Panc1 (cell line): ENCODE data around the gene DDX4. TPM values are rescaled to one million over a fixed set of nuclear protein-coding genes. Genes with fewer than 3 reads are reported as not detected.

Experiments
- ATAC-seq: fragments of 200-7000 bp; cut with Tn5 transposase; 2 replicates; pipeline ENCODE4 v1.9.1; 2020; ENCODE audit warnings: mild to moderate bottlenecking, moderate library complexity
- BruUV-seq: library from RNA; stranded (reverse); fragments of 400-500 nt; replicated peaks from 2 replicates; lab custom pipeline; 2021; lab: Mats Ljungman, UMichigan
- CTCF ChIA-PET: fragments of 300-600 bp; sonication (Branson Sonifier 250); formaldehyde crosslinking; loops from one replicate; lab custom pipeline; 2022; ENCODE audit warnings: antibody characterized with exemption; lab: Charles Lee
- POLR2A ChIA-PET: fragments of 300-600 bp; sonication (Branson Sonifier 250); formaldehyde crosslinking; loops from one replicate; lab custom pipeline; 2022; ENCODE audit warnings: antibody characterized with exemption; lab: Charles Lee
- DNase-seq: peaks from one replicate; pipeline ENCODE4 v3.0.0-alpha.2; 2010; ENCODE audit warnings: low read depth, low spot score
- H3K27ac ChIP-seq: 2 replicates; pipeline ENCODE4 v1.5.1; 2011; ENCODE audit warnings: mild to moderate bottlenecking, low read length, inconsistent platforms
- H3K27me3 ChIP-seq: fragments of 200-500 bp; sonication (Bioruptor generic); 2 replicates; pipeline ENCODE4 v1.6.0; 2014; ENCODE audit warnings: low read length, inconsistent platforms; ENCODE audit not compliant: control insufficient read depth, insufficient read depth
- H3K36me3 ChIP-seq: fragments of 200-500 bp; sonication (Bioruptor generic); 2 replicates; pipeline ENCODE4 v1.5.1; 2014; ENCODE audit warnings: inconsistent platforms, mild to moderate bottlenecking, low read length, moderate library complexity; ENCODE audit not compliant: control insufficient read depth, insufficient read depth
- H3K4me1 ChIP-seq: 2 replicates; pipeline ENCODE4 v1.5.1; 2011; ENCODE audit warnings: inconsistent platforms, mild to moderate bottlenecking, low read length, moderate library complexity; ENCODE audit not compliant: control insufficient read depth, insufficient read depth
- H3K4me3 ChIP-seq, 2 experiments: 2 replicates each; pipeline ENCODE4 v1.5.1; 2011 to 2012; ENCODE audit warnings: low read depth in 2 of 2, low read length in 2 of 2, mild to moderate bottlenecking in 2 of 2, inconsistent platforms in 1 of 2, moderate library complexity in 1 of 2
- H3K9me3 ChIP-seq: fragments of 200-500 bp; sonication (Bioruptor generic); 2 replicates; pipeline ENCODE4 v1.5.1; 2014; ENCODE audit warnings: low read depth, mild to moderate bottlenecking, inconsistent platforms, low read length, moderate library complexity; ENCODE audit not compliant: control insufficient read depth, insufficient read depth
- POLR2AphosphoS5 ChIP-seq: IDR thresholded peaks from 2 replicates; pipeline ENCODE4 v1.6.1; 2012; ENCODE audit warnings: mild to moderate bottlenecking, low read depth, low read length, moderate library complexity
- SIN3A ChIP-seq: IDR thresholded peaks from 2 replicates; pipeline ENCODE4 v1.6.1; 2012; ENCODE audit warnings: low read depth, mild to moderate bottlenecking, low read length, moderate library complexity, borderline replicate concordance; ENCODE audit not compliant: insufficient read depth
- TCF7L2 ChIP-seq: IDR thresholded peaks from 2 replicates; pipeline ENCODE4 v1.6.1; 2011; ENCODE audit warnings: mild to moderate bottlenecking, low read depth, low read length, inconsistent platforms
- in situ Hi-C: cut with HindIII; loops from 2 replicates; pipeline ENCODE4 v1.10.0; 2016; ENCODE audit warnings: low sequenced_read_pairs, low pct_unique_long_range_greater_than_20kb
- intact Hi-C: fragments of 100-400 bp; cut with micrococcal nuclease; formaldehyde crosslinking; loops from one replicate; pipeline ENCODE4 v1.10.0; 2022; ENCODE audit not compliant: unreplicated experiment
- total RNA-seq: library from RNA; stranded (reverse); gene quantifications from one replicate; pipeline ENCODE4 v1.2.1, GENCODE V29; 2021; ENCODE audit not compliant: unreplicated experiment
- TF ChIP-seq, protein P1 (sequence below), 2 experiments: IDR thresholded peaks; 2 replicates each; pipeline ENCODE4 v1.6.1; 2011 to 2012; ENCODE audit warnings: low read depth in 2 of 2, control low read depth in 1 of 2, low read length in 1 of 2, mild to moderate bottlenecking in 1 of 2, moderate library complexity in 1 of 2; ENCODE audit not compliant: insufficient read depth in 1 of 2
- TF ChIP-seq, protein P2 (sequence below): fragments of 450-650 bp; IDR thresholded peaks from 2 replicates; pipeline ENCODE4 v1.5.1; 2017; ENCODE audit warnings: mild to moderate bottlenecking

DDX4 gene
- total RNA-seq, 1 experiment from 2014 or later = not detected

DNA sequence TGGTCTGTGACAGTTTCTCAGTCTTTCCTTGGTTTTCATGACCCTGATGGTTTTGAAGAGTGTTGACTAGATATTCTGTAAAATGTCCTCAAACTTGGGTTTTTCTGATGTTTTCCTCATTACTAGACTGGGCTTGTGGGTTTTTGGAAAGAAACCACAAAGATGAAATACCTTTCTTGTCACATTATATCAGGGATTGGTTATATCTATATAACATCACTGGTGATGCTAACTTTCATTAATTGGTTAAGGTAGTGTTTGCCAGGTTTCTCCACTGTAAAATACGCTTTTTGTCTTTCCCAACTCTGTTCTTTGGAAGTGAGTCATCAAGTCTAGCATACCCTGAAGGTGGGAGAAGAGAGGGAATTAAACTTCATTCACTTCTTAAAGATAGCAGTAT lies 110.0 kb downstream of the DDX4 start:
- Histone ChIP-seq H3K27me3 (no peaks in the 10 kb centered on the region), H3K4me3 (no peak overlapping the region), H3K27ac (no peak overlapping the region), H3K36me3 (no peaks in the 10 kb centered on the region), H3K9me3 (peaks cover 9% of the 10 kb centered on the region; the same call in 1 of the 2 replicates), H3K4me1 (0 out of 2 replicates have a peak, but pooled peaks cover 4% of the 10 kb centered on the region)
- TF ChIP-seq, protein P1, sequence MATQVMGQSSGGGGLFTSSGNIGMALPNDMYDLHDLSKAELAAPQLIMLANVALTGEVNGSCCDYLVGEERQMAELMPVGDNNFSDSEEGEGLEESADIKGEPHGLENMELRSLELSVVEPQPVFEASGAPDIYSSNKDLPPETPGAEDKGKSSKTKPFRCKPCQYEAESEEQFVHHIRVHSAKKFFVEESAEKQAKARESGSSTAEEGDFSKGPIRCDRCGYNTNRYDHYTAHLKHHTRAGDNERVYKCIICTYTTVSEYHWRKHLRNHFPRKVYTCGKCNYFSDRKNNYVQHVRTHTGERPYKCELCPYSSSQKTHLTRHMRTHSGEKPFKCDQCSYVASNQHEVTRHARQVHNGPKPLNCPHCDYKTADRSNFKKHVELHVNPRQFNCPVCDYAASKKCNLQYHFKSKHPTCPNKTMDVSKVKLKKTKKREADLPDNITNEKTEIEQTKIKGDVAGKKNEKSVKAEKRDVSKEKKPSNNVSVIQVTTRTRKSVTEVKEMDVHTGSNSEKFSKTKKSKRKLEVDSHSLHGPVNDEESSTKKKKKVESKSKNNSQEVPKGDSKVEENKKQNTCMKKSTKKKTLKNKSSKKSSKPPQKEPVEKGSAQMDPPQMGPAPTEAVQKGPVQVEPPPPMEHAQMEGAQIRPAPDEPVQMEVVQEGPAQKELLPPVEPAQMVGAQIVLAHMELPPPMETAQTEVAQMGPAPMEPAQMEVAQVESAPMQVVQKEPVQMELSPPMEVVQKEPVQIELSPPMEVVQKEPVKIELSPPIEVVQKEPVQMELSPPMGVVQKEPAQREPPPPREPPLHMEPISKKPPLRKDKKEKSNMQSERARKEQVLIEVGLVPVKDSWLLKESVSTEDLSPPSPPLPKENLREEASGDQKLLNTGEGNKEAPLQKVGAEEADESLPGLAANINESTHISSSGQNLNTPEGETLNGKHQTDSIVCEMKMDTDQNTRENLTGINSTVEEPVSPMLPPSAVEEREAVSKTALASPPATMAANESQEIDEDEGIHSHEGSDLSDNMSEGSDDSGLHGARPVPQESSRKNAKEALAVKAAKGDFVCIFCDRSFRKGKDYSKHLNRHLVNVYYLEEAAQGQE (IDR thresholded peaks at IDR 0.05; ENCODE audit: insufficient read depth in 1 of 2, low read depth in 2 of 2, low read length in 1 of 2) = no peak
- TF ChIP-seq POLR2AphosphoS5 (no peak), SIN3A (no peak), TCF7L2 (no peak)
- TF ChIP-seq, protein P2, sequence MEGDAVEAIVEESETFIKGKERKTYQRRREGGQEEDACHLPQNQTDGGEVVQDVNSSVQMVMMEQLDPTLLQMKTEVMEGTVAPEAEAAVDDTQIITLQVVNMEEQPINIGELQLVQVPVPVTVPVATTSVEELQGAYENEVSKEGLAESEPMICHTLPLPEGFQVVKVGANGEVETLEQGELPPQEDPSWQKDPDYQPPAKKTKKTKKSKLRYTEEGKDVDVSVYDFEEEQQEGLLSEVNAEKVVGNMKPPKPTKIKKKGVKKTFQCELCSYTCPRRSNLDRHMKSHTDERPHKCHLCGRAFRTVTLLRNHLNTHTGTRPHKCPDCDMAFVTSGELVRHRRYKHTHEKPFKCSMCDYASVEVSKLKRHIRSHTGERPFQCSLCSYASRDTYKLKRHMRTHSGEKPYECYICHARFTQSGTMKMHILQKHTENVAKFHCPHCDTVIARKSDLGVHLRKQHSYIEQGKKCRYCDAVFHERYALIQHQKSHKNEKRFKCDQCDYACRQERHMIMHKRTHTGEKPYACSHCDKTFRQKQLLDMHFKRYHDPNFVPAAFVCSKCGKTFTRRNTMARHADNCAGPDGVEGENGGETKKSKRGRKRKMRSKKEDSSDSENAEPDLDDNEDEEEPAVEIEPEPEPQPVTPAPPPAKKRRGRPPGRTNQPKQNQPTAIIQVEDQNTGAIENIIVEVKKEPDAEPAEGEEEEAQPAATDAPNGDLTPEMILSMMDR = no peak
- intact Hi-C loops = no loop called here
- CTCF ChIA-PET = no interaction called here
- POLR2A ChIA-PET = no interaction called here
- BruUV-seq = no TSS peak
- in situ Hi-C loops = no loop called here
- ATAC-seq (no peak), DNase-seq (no peak)

DNA sequence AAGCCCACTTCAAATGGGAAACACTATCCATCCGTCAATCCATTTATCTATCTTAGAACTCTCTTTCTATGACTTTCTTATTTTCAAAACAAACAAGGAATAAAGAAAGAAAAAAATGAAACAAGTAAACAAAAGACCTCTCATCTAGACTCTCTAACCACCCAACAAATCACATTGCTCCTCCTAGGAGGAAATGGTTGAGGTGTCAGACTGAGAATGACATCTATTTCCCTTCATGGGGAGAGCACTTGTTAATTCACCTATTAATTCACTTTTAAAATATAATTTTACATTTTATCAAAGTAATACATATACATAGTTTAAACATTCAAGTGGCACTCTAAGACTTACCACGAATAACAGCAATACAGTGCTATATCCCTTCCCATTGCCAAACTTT lies 110.9 kb downstream of the DDX4 start:
- BruUV-seq = no TSS peak
- in situ Hi-C loops (no loop called here), intact Hi-C loops (no loop called here)
- H3K27me3 ChIP-seq = no peaks in the 10 kb centered on the region
- no peak overlapping the region for H3K4me3 ChIP-seq
- peaks cover 10% of the 10 kb centered on the region; the same call in 1 of the 2 replicates for H3K4me1 ChIP-seq
- no peak for ATAC-seq
- POLR2A ChIA-PET = no interaction called here
- CTCF ChIA-PET = no interaction called here
- no peaks in the 10 kb centered on the region for H3K36me3 ChIP-seq
- no peak for DNase-seq
- TF ChIP-seq, protein P1 (IDR thresholded peaks at IDR 0.05; ENCODE audit: insufficient read depth in 1 of 2, low read depth in 2 of 2, low read length in 1 of 2) = no peak
- TF ChIP-seq, protein P2 = no peak
- TF ChIP-seq SIN3A = no peak
- peaks cover 6% of the 10 kb centered on the region; the same call in 1 of the 2 replicates for H3K9me3 ChIP-seq
- no peak overlapping the region for H3K27ac ChIP-seq
